COR-L47 (cell line): ENCODE data around the gene MMP15.
"Not testable (repeated sequence)": the region's sequence is repeated elsewhere in the genome, so short reads cannot be mapped to it uniquely, and the experiment has no call there.

Source experiments
- DNase-seq: peaks from one replicate; lab custom pipeline; 2025; lab: John Stamatoyannopoulos, UW

The MMP15 gene

DNA sequence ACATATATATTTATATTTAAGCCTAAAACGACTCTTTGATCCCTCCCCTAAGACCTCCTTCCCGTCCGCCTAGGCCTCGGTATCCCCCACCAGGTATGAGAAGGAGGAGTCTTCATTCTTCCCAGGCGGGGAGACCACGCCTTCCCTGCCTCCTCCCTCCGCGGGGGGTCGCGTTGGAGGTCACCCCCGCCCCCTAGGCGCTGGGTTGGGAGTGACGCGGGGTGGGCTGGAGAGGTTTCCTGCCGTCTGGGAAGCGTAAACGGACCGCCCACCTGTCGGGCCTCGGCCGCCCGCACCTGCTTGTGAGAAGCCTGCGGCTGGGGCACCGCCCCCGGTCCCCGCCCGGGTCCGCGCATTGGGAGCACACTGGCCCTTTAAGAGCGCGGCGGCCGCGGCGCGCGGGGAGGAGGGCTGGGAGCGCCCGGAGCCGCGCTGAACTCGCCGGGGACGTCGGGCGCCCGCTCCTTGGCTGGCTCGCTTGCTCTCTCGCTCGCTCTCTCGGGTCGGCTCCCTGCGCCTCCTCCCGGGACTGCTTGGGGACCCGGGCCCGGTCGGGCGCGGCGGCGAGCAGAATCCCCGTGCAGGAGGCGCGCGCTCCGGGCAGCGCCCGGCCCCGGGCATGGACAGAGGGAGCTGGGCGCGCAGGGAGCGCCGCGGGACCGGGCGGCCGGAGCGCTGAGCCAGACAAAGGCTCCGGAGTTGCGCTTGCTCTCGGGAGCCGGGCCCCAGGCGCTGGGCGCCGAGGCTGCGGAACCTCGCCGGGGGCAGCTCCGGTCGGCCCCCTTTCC is at the start of gene MMP15:
MMP15 (plus strand) TSS at position 404 of the 788 bp plus-strand sequence. CDS start 597 bp downstream, outside the sequence.
- peak; percentile 64 for DNase-seq

DNA sequence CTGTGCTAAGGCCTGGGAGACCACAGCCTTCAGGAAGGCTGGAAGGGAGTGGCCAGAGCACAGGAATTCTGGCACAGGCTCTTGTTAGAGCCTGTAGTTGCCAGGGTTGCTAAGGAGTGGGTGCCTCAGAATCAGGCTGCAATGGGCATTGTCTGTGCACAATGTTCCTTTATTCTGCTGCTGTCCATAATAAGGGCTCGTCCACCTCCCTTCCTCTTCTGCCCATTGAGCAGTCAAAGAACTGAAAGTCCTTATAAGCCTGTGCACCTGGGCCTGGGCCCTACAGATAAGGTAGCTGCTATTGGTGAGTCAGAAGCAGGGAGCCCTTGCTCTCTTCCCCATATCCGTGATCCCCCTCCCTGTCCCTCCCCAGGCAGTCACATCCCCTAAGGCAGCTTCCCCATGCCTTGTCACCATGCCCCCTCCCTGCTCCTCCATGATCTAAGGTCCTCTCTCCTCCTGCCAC is 49.2 kb upstream of the MMP15 start:
- DNase-seq: no peak

DNA sequence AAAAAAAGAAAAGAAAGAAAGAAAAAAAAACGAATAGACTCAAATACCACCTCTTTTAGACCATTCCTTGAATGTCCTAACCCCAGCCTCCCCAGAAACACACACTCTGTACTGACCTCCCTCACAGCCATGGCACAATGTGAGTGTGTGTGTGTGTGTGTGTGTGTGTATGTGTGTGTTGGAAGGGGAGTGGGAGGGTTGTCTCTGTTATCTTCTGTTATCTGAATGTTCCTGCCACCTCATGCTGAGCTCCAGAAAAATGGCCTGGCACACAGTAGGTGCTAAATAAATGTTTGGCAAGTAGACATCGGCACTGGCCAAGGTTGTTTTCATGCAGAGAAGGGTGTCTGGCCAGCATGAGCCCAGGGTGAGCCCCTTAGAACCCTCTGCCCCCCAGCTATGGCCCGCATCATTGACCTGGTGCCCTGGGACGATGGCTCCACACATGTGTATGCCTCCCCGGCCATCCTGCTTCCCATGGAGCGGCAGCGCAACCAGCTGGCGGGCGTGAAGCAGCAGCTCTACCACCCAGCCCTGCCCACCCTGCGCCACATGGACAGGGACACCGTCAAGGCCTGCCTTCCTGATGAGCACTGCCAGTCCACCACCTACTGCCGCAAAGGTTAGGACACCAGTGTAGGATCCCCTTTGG is 48.0 kb upstream of the MMP15 start:
- DNase-seq: no peak

DNA sequence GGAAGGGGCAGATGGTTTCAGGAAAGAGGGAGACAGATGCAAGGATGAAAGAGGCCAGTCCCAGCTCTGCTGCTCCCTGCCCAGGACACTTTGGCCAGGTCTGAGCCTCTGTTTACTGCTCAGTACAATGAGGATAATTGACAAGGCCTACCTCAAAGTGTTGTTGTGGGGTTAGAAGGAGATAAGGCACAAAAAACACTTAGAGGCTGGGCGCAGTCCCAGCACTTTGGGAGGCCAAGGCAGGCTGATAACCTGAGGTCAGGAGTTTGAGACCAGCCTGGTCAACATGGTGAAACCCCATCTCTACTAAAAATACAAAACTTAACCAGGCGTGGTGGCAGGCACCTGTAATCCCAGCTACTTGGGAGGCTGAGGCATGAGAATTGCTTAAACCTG is 47.5 kb upstream of the MMP15 start:
- DNase-seq: not testable (repeated sequence)

DNA sequence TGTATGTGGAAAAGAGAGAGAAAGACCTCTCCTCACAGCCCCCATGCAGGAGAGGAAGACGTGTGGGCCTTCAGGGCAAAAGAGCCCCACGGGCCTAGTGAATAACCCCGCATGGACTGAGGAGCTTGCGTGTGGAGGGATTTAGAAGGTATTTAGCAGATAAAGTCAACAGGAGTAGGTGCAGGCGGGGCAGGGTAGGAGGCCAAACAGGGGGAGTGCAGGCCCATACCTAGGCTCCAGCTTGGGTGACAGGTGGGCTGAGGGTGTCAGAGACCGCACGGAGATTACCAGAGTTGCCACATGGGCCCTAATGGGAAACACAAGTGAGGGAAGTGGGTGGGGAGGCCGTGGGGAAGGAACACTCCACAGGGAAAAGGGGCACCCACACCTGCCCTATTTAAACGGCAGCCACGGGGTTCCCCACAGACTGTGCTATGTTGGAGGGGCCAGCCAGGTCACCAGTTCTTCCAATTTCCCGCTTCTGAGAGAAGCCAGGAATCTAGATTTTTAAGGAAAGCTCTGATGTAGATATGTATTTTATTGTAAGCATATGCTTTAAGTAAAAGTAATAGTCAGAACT is 46.5 kb upstream of the MMP15 start:
- no peak for DNase-seq

DNA sequence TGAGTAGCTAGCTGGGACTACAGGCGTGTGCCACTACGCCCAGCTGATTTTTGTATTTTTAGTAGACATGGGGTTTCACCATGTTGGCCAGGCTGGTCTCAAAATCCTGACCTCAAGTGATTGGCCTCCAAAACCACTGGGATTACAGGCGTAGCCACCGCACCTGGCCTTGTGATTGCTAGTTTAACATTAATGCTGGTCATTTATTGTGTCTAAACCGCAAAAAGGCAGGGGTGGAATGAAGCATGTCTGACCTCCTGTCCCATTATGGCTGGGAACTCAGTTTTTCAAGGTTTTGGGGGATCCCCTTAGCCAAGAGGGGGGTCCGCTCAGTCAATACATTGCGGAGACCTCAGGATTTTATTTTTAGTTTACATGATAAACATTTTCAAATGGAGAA is 43.9 kb upstream of the MMP15 start:
- no peak for DNase-seq

DNA sequence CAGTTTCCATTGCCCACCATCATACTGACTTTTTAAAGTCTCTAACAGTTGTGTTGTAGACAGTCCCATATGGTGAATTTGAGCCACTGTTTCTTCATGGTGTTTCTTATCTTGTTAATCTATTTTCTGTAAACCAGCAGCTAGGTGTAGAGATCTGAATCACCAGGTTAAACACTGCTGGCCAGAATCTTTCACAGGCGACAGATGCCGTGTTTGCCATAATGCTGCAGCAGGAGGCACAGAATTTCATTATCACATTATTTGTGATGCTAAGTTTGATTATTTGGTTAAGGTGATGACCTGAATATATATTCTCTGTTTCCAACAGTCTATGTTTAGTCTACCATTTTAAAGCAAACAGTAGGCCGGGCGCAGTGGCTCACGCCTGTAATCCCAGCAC is 43.2 kb upstream of the MMP15 start:
- DNase-seq: no peak

DNA sequence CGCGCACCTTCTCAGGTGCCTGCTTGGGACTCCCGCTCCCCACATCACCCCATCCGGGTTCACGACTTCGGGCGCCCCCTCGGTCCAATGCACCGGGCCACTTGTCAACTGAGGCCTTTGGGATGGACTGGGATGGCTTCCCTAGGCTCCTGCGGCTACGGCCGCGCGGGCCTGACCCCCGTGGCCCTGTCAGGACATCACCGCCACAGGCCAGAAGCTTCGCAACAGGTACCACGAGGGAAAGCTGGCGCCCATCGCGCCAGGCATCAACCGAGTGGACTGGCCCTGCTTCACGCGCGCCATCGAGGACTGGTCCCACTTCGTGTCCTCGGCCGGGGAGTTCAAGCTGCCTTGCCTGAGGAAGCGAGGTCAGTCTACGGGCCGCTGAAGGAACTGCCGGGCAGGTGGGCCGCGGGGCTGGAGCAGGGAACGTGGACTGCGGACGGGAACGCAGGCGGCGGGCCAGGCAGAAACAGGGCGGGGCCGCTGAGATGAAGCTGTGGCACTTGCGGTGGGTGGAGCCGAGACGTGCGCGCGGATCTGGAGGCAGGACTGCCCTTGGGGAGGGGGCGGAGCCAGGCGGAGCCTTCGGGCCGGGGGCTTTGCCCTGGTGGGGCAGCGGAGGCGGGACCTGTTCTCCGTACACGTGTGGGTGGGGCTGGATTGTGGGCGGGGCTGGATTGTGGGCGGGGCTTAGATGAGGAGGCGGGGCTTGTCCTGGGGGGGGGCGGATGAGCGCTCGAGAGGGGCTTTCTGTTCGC is 40.9 kb upstream of the MMP15 start:
- DNase-seq: no peak

DNA sequence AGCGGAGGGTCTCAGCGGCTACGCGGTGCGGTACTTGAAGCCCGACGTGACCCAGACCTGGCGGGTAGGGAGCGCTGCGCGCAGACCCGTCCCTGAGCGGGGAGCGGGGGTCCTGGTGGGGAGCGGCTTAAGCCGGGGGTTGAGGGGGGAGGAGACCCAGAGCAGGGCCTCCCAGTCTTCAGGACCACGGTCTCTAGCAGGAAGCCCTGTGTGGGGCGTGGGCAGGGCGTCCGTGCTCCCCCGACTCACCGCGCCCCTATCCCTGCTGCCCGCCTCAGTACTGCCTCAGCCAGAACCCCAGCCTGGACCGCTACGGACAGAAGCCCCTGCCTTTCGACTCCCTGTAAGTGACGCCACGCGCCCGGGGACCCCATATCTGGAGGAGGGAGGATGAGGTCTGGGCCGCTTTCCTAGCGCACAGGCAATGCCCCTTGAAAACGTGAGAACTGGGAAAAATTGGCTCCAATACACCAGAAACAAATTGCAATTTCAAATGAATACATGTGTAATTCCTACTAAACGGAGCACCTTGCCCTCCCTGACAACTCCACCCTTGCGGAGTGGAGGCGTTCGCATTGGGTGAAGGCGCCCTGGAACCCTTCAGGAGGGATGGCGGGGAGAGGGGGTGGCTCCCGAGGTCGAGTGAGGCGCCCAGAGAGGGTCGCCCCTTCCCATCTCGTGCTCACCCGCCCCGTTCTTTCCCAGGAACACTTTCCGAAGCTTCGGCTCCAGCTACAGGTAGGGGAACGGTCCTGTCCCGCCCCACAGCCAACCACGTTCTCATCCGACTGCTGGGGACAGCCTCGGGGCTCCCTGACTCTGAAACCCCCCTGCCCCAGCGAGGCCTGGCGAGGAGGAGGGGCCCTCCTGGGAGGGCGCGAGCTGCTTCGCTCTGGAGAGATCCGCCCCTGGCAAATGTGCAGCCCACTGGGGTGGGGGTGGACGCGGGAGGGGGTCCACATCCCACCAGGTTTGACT is 40.1 kb upstream of the MMP15 start:
- no peak for DNase-seq

DNA sequence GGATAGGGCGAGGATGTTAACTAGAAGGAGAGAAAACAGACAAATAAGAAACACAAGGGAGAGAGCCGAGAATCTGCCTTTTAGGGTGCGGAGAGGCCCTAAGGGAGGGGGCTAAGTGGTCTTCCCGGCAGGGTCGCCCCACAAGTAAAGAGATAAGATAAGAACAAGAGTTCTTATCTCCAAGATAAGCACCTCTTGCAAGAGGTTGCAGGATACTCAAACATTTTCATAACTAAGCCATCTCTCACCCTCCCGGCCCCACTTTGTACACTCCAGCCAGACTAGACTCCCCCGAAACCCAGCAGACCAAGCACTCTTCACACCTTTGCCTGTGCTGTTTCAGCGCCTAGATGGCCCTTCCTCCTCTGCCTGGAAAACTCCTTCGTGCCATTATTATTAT is 39.4 kb upstream of the MMP15 start:
- DNase-seq: no peak

DNA sequence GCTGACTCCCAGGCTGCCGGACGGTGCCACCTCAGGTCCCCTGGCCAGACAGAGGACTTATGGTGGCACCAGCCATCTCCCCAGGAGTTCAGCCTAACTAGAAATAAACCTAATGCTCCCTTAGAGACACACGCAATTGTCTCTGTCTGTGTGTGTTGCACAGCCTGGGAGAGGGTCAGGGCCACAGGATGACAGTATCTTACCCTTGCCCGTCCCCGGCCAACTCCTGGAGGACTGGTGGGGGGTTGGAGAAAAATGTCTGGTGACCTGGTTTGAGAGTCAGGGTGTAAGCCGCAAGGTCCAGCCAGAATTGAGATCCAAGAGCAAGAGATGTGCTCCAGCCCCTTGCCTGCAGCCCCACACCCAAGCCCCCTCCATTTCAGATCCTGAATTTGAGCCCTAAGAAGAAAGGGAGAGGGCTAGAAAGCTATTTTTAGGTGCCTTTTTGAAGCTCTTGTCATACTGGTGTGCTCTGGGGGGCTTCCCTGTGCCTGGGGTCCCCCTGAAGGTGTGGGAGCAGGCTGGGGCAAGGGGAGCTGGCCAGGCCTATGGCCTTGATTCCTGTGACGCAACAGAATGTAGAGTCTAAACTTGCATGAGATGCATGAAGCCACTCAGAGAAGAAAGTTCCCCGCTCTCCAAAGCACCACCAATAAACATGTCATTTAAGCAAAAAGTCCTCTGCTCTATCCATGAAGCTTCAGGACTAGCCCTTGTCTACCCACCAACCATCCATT is 37.9 kb upstream of the MMP15 start:
- DNase-seq: no peak

DNA sequence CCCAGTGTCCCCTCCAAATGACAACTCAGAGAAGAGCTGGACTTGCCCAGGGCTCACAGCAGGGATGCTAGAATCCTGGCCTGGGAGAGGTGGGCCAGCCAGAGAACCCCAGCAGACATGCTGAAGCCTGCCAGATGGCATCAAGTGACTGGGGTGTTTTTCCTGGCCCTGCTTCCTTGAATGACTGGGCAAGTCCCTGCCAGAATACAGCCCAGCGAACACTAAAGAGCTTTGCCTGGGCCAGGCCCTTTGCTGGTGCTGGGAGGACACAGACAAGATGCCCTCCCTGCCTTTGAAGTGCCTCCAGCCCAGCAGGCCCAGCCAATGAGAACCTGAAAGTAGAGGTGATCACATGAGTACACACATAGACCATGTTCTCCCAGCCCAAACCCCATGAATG is 36.6 kb upstream of the MMP15 start:
- DNase-seq: no peak

DNA sequence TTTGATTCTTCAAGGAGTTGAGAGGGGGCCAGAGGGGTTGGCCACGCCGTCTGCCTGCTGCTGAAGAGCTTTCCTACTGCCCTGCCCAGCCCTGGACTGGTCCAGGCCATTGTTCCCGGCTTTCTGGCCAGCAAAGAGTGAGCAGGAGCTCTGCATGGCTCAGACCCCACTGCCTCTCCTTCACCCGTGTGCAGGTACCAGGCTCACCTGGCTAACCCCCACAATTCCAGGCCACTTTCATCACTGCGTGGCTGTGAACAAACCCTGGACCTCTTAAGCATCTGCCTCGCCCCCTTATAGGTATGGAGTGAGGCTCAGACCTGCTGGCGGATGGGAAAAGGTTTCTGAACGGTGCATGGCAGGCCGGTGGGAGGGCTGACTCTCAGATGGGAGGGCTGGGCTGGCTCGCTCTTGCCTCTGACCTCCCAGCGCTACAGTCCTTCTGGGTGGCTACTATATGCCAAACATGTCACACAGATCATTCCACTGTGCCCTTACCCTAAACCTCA is 33.9 kb upstream of the MMP15 start:
- no peak for DNase-seq

DNA sequence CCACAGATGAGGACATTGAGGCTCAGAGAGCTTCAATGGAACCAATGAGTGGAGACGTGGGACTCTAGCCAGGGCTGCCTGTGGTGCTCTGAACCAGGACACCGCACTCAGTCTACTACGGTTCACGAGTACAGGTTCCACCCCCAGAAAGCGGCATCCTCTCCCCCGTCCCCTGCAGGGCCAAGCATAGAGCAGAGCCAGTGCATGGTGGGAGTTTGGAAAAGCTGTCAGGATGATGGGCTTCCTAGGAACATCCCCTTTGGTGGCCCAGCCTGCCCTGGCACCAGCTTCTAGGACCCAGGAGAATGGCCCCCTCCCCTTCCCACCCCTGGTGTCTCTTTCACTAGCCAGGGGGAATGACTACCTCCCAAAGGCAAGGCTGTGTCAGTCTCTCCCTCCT is 33.5 kb upstream of the MMP15 start:
- DNase-seq: no peak

DNA sequence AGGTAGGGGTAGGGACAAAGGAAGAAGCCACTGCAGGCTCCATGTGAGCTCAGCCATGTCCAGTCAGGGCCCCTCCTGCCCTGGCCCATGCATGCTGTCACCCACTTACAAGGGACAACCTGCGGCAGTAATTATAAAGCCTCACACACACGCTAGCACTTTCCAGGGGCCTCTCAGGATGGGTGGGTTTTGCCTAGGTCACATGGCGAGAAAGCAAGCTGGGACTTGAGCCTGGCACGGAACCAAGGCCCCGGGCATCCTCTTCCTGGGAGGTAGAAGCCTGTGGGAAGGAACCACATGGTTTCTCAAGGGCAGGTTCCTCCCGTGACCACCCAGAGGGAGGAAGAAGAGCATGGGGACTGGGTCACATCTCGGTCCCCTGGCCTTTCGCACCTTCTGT is 32.1 kb upstream of the MMP15 start:
- DNase-seq: peak; percentile 73

DNA sequence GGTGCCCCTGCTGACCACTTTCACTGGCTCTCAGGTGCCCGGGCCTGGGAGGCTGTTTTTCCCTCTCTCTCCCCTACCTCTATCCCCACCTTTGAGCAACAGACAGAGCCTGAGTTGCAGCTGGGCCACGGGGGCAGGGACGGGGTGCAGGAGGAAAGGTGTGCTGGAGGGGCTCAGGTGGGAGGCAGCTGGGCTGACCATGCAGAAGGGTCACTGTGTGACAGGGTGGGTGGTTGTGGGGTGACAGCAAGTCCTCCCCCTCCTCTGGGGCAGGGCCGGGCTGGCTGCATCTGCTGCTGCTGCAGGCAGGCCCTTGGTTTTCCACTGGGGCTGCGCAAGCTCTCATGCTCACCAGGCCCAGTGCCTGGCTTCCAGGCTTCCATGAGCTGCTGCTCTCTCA is 31.7 kb upstream of the MMP15 start:
- DNase-seq: no peak

DNA sequence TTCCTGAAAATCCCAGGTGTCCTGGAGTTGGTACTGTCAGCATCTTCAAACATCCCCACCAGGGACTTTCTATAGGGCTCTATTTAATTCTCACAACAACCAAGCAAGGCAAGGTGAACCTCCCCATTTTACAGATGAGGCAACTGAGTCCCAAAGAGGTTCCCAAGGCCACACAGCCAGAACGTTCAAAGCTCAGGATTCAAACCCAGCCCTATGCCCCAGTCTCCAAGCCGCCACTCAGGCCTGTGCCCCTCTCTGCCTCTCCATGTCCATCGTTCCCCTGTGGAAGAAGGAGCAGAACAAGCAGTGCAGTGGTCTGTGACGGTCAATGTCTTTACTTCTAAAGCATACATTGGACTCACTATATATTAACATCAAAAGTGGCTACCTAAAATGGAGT is 31.2 kb upstream of the MMP15 start:
- DNase-seq: no peak

DNA sequence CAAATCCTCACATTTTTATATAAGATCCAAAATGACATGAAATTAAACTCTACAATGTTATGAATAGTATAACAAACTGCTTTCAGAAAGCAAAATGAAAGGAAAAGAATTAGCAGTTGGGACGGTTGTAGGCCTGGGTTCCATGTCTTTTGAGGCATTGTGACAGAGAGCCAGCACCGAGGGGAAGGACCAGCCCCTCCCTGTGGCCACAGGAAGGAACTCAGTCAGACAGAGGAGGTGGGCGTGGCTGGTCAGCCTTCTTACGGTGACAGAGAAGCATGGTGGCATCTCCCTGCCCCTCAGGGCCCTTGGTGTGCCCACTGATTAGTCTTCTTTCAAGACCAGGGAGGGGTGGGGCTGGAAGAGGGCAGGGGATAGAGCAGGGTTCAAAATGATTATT is 30.8 kb upstream of the MMP15 start:
- peak; percentile 29 for DNase-seq

DNA sequence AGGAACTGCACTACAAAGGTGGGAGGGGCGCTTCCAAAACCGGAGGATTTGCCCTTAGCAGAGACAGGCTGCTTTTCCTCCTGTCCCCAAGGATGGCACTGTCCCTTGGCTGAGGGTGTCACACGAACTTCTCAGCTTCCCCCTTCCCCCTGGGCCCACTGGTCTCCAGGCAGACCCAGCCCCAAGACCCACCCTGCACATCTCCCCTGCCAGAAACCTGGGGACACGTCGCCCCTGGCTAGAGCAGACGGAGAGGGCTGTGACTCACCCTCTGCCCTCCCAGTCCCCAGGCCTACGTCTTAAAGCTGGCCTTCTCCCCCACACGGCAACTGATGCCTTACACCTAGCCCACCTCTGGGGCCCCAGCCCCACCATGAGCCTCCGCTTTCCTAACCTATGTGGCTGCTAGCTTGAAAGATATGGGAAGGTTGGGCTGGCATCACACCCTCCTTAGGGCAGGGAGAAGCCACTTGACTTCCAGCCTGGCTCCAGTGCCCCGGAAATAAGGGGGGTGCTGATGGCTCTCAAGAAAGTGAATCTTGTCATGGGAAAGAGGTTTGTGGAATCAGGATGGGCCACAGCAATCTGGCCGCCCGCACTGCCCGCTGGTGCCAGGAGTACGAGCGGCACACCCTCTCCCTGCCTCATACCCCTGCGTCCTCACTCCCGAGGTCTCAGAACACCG is 29.7 kb upstream of the MMP15 start:
- no peak for DNase-seq
